HUES6 (cell line): ENCODE measurements around the gene ACVRL1.

Source experiments
- H3K27ac ChIP-seq: 2 replicates; pipeline ENCODE4 v1.7.0; 2013; ENCODE audit warnings: low read depth, mild to moderate bottlenecking, low read length, inconsistent platforms
- H3K27me3 ChIP-seq: 2 replicates; pipeline ENCODE4 v1.6.1; 2013; ENCODE audit warnings: low read length; ENCODE audit not compliant: control insufficient read depth, insufficient read depth
- H3K36me3 ChIP-seq: 2 replicates; pipeline ENCODE4 v1.6.1; 2013; ENCODE audit warnings: low read length; ENCODE audit not compliant: control insufficient read depth, insufficient read depth
- H3K4me1 ChIP-seq: 2 replicates; pipeline ENCODE4 v1.6.1; 2013; ENCODE audit warnings: low read length; ENCODE audit not compliant: control insufficient read depth, insufficient read depth
- H3K4me3 ChIP-seq: 2 replicates; pipeline ENCODE4 v1.5.1; 2013; ENCODE audit warnings: low read depth, low read length
- H3K9ac ChIP-seq: one replicate; pipeline ENCODE4 v1.6.1; 2013; ENCODE audit warnings: mild to moderate bottlenecking, low read length
- H3K9me3 ChIP-seq: 2 replicates; pipeline ENCODE4 v1.6.1; 2013; ENCODE audit warnings: low read depth, low read length; ENCODE audit not compliant: control insufficient read depth, insufficient read depth

The ACVRL1 gene

DNA sequence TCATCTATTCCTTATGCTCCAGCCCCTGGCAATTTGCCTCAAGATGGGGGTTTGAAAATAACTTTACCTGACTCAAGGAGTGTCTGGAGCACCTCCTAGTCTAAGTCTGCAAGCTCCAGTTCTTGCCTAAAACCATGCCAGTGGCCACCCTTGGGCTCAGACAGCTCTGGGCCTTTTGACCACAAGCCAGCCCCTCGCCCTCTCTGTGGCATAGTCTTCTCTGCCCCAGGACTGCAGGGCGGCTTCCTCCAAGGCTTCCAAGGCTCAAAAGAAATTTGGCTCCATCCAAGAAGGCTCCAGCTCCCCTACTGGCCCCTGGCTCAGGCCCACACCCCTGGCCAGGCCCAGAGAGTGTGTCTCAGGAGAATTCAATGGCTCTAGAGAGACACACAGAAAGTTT lies 14.8 kb downstream of the ACVRL1 start:
- H3K27ac ChIP-seq = no peak overlapping the region
- peaks cover 29% of the 10 kb centered on the region for H3K4me1 ChIP-seq
- no peaks in the 10 kb centered on the region for H3K9me3 ChIP-seq
- no peaks in the 10 kb centered on the region for H3K36me3 ChIP-seq
- H3K4me3 ChIP-seq = no peak overlapping the region
- no peak overlapping the region for H3K9ac ChIP-seq
- peaks cover 19% of the 10 kb centered on the region for H3K27me3 ChIP-seq

DNA sequence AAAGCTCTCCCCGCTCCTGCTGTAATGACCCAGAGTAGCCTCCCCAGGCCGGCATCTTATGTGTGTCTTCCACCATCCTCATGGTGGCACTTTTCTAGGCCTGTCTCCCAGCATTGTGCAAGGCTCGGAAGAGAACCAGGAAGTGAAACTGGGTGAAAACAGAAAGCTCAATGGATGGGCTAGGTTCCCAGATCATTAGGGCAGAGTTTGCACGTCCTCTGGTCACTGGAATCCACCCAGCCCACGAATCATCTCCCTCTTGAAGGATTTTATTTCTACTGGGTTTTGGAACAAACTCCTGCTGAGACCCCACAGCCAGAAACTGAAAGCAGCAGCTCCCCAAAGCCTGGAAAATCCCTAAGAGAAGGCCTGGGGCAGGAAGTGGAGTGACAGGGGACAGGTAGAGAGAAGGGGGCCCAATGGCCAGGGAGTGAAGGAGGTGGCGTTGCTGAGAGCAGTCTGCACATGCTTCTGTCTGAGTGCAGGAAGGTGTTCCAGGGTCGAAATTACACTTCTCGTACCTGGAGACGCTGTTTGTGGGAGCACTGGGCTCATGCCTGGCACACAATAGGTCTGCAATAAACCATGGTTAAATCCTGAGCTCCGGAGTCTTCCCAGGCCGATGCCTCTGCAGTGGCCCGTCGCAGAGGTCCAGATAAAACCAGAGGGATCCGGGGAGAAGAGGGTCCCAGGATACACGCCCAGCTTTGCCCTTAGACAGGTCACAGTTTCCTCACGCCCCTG lies 15.6 kb downstream of the ACVRL1 start:
- Histone ChIP-seq H3K9ac (no peak overlapping the region), H3K9me3 (no peaks in the 10 kb centered on the region), H3K27me3 (peaks cover 19% of the 10 kb centered on the region), H3K36me3 (no peaks in the 10 kb centered on the region), H3K27ac (no peak overlapping the region), H3K4me3 (0 out of 2 replicates have a peak overlapping the region, but pooled peaks have one; percentile 7), H3K4me1 (peaks cover 29% of the 10 kb centered on the region)

DNA sequence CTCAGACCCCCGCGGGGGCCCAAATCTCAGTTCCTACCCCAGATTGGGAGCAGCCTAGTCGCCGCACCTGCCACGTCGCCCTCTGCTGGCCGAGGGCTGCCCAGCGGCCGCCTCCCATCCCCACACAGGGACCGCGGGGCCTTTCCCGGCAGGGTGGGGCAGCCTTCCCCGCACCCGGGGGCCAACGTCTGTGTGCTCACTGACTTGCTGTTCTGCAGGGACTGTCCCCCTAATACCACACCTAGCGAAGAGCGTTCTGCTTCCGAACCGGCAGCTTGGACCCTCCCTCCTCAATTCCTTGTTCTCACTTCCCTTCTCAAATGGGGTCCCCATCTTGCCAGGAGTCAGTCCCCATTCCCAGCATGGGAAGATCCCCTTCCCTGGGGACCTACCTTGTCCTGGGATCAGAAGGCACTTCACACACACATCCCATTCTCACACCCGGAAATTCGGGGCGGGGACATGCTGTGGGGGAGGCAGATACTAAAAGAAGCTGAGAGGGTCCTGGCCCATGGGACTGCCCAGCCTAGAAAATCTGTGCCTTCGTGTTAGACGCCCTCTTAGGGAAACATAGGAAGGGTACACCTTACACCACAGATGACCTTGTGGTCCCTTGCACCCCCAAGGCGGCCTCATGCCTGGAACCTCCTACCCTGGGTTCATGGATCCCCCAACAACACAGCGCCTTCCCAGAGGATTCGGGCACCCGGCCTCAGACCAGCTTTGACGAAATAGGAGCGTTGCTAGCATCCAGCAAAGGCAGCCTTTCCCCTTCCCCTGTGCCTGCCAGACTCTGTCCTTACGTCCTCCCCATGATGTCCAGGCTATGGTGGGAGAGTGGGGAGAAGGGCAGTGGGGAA lies 16.4 kb downstream of the ACVRL1 start:
- Histone ChIP-seq H3K27me3 (peaks cover 19% of the 10 kb centered on the region), H3K9ac (no peak overlapping the region), H3K27ac (no peak overlapping the region), H3K9me3 (no peaks in the 10 kb centered on the region), H3K4me1 (peaks cover 29% of the 10 kb centered on the region), H3K4me3 (peak overlapping the region; percentile 34), H3K36me3 (no peaks in the 10 kb centered on the region)

DNA sequence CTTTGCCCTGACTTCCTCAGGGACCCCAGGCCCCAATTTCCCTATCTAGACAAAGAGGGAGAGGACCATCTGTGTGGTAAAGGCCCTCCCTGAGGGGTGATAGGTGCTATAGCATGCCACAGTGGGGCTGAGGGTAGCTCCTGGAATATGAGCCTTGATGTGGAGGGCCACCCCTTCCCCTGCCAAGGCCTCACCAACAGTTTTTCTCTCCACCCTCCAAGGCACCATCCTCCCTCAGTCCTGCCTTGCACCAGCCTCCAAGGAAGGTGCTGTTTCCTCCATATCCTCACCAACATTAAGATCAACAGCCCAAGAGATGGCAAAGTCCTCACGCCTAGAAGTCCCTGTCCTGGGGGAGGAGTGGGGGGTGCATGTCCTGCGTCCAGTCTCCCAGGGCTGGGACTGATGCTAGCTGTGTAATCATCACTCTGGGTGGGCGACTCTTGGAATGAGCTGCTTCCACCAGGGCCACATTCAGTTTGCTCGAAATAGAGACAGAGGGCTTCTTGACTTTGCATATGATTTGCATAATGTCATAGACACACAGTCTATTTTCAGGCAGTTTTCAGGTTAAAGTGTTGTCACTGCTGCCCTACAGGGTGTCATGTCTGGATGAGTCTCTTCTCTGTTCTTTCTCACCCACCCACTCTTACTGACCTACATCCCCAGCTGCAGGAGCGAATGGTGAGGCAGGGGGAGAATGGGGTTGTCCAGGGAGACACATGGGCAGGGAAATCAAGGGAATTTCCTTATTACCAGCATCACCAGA lies 17.4 kb downstream of the ACVRL1 start:
- H3K4me1 ChIP-seq = peaks cover 29% of the 10 kb centered on the region
- peaks cover 19% of the 10 kb centered on the region for H3K27me3 ChIP-seq
- no peaks in the 10 kb centered on the region for H3K36me3 ChIP-seq
- H3K9me3 ChIP-seq = no peaks in the 10 kb centered on the region
- no peak overlapping the region for H3K27ac ChIP-seq
- H3K4me3 ChIP-seq = no peak overlapping the region
- no peak overlapping the region for H3K9ac ChIP-seq

DNA sequence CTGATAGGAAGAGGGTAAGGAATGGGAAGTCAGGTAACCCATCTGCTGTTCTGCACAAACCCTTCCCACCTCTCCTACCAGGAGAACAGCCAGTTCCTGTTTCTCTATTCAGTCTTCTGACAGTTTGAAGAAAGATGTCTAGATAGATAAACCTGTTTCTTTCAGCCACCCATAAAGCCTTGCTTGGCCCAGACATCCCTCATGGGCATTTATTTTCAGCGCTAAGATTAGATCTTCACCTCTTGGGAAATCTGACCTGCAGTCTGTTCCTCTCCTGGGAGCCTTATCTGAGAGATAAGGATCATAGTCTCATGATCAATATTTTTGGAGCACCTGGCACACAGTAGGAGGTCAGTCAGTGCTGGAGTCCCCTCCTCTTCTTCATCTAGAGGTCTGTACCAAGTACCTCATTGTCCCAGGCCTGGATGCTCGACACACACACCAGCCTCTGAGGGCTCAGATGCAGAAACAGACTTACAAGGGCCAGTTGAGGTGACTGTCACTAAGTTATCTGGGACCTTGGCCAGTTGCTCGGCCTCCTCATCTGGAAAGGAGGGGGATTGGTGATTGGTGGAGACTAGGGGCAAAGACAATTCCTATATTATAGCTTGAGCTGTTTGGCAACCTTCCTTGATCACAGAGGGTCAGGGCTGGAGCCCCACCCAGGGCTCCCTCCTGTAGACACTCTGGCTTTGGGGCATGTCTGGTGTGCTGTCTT lies 18.2 kb downstream of the ACVRL1 start:
- H3K27ac ChIP-seq = no peak overlapping the region

DNA sequence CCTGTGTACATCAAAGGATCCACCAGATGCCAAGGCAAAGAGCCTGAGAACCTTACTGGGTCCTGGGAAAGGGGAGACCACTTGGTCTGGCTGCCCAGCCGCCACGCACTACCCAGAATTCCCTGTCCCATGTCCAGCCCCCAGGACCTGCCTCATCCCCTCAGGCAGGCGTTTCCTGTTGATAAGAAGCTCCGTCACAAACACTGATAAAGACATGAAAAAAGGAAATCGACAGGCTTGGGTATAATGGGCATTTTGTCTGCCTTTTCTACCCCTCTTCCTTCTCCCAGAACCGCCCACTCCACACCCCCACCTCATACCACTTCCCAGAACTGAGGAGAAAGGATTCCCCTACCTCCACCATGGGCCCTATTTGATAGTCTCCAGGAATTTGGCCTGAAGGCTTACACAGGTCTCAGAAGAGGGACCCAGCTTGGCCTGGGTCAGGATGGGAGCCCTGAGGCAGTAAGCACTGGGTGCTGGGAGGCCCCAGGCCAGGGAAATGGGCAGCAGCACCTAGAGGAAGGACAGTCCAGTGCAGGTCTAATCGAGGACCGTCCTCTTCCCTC lies 18.8 kb downstream of the ACVRL1 start:
- Histone ChIP-seq H3K36me3 (no peaks in the 10 kb centered on the region), H3K27ac (no peak overlapping the region; the same call in 1 of the 2 replicates), H3K9me3 (no peaks in the 10 kb centered on the region), H3K9ac (no peak overlapping the region), H3K4me3 (no peak overlapping the region), H3K4me1 (peaks cover 26% of the 10 kb centered on the region), H3K27me3 (peaks cover 19% of the 10 kb centered on the region)

More for the DNA sequence above, 18.2 kb downstream of the ACVRL1 start:
- peaks cover 29% of the 10 kb centered on the region for H3K4me1 ChIP-seq
- no peak overlapping the region for H3K9ac ChIP-seq
- no peak overlapping the region for H3K4me3 ChIP-seq
- no peaks in the 10 kb centered on the region for H3K9me3 ChIP-seq
- H3K27me3 ChIP-seq = peaks cover 19% of the 10 kb centered on the region
- H3K36me3 ChIP-seq = no peaks in the 10 kb centered on the region

DNA sequence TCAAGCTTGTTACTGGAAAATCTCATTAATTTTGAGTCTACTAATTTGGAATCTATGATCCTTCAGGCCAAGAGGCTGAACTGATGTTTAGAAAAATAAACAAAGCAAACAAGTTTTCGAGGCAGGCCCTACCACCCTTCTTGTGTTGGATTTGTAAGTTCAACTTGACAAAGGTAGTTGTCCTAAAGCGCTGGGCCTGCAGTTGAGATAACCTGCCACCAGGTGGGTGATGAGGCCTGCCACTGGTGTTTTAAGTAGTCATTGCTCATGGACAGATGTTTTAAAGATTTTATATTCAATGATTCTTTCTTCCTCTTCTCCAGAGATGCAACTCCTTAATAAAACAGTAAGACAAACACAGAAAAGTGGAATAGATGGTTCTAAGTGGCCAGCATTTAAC lies 19.4 kb downstream of the ACVRL1 start:
- Histone ChIP-seq H3K9ac (no peak overlapping the region), H3K36me3 (no peaks in the 10 kb centered on the region), H3K4me3 (no peak overlapping the region), H3K27ac (no peak overlapping the region; the same call in 1 of the 2 replicates), H3K4me1 (peaks cover 22% of the 10 kb centered on the region; the same call in 1 of the 2 replicates), H3K27me3 (peaks cover 19% of the 10 kb centered on the region), H3K9me3 (no peaks in the 10 kb centered on the region)

DNA sequence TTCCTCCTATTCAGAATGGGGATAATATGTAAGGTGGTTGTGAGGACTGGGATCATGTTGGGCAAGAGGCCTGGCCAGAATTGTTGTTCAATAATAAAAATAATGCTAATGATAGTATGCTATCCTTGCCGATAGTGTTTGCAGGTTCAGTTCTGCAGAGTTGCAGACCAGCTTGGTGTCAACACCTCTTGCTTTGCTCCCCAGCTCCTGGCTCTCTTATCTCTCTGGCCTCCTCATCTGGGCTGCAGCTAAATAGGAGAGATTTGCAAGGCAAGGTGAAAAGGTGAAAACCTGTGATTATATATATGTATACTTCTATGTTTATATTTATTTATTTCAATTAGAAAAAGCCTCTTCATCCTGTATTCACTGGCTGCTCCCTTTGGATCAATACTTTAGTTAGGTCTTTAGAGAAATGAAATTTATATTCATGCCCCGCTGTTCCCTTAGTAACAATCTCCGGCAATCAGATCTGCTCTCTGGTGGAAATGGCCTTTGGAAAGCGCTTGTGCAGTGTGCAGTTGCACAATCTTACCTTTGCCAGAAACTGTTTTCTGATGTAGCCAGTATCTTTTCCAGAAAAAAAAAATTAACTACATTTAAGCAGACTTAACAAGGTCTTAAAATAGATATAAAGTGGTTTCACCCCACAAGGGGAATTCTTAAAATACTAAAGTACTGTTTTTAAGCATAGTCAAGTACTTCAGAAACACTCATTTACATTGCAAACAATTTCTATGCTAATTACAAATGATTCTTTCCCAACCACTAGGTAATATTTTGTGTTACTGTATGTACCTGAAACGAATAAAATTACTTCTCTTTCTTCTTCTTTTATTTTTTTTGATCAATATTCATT lies 25.1 kb downstream of the ACVRL1 start:
- Histone ChIP-seq H3K36me3 (no peaks in the 10 kb centered on the region), H3K27ac (no peak overlapping the region), H3K4me3 (no peak overlapping the region), H3K9me3 (no peaks in the 10 kb centered on the region), H3K9ac (no peak overlapping the region), H3K4me1 (no peaks in the 10 kb centered on the region), H3K27me3 (no peaks in the 10 kb centered on the region)

DNA sequence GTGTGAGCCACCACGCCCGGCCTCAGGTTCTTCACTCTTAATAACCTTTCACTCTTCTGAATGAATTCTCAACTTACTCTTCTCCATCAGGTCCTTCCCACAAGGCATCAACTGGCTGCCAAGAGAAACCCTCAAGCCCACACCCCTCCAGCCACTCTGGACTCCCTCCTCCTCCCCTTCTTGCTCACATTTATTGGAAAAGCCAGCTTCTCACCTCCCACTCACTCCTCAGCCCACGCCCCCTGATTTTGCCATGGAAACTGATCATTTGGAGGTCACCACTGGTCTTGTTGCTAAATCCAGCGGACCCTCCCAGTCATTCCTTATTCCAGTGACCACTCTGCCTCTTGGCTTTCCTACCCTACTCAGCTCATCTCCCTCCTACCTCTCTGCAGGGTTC lies 26.8 kb downstream of the ACVRL1 start:
- Histone ChIP-seq H3K9me3 (no peaks in the 10 kb centered on the region), H3K4me3 (no peak overlapping the region), H3K27me3 (no peaks in the 10 kb centered on the region), H3K9ac (no peak overlapping the region), H3K36me3 (no peaks in the 10 kb centered on the region), H3K27ac (no peak overlapping the region), H3K4me1 (no peaks in the 10 kb centered on the region)
